CD4-positive, CD25-positive, alpha-beta regulatory T cell (primary cell): ENCODE data around the gene NAALADL2. TPM values are rescaled to one million over a fixed set of nuclear protein-coding genes. Genes with fewer than 3 reads are reported as not detected.

ENCODE experiments used
- ATAC-seq, 2 donors: fragments of 150-1000 bp; cut with Tn5 transposase; one replicate each; pipeline ENCODE4 v1.10.0; 2021; ENCODE audit warnings: low read depth in 2 of 2, moderate number of reproducible peaks in 2 of 2, moderate library complexity in 1 of 2
- DNase-seq, 3 donors: peaks; one replicate each; pipeline versions ENCODE4 v3.0.0 to v3.0.0-alpha.2; 2012 to 2022; ENCODE audit warnings: mixed read lengths in 1 of 3
- H3K27ac ChIP-seq: one replicate; pipeline ENCODE4 v1.7.0; 2013; ENCODE audit warnings: mild to moderate bottlenecking, low read length; ENCODE audit not compliant: insufficient read depth, poor library complexity, severe bottlenecking
- H3K27me3 ChIP-seq: one replicate; pipeline ENCODE4 v1.7.0; 2013; ENCODE audit warnings: low read length; ENCODE audit not compliant: control insufficient read depth, insufficient read depth
- H3K36me3 ChIP-seq: one replicate; pipeline ENCODE4 v1.7.0; 2013; ENCODE audit warnings: mild to moderate bottlenecking, low read length, moderate library complexity; ENCODE audit not compliant: control insufficient read depth, insufficient read depth
- H3K4me1 ChIP-seq: 2 replicates; pipeline ENCODE4 v1.7.0; 2013; ENCODE audit warnings: mild to moderate bottlenecking, low read length; ENCODE audit not compliant: insufficient read depth, control insufficient read depth, poor library complexity, severe bottlenecking
- H3K4me3 ChIP-seq: one replicate; pipeline ENCODE4 v1.7.0; 2013; ENCODE audit warnings: low read depth, mild to moderate bottlenecking, low read length, moderate library complexity
- H3K9me3 ChIP-seq, 2 experiments: 1 replicate in 1 of 2; 2 replicates in 1 of 2; pipeline ENCODE4 v1.7.0; 2013; ENCODE audit warnings: low read length in 2 of 2, mild to moderate bottlenecking in 1 of 2, moderate library complexity in 1 of 2; ENCODE audit not compliant: control insufficient read depth in 2 of 2
- H3K27ac Mint-ChIP-seq, 3 donors: one replicate each; pipeline ENCODE4 v1.8.0; 2020 to 2022; ENCODE audit warnings: mild to moderate bottlenecking in 3 of 3, mixed read lengths in 3 of 3, moderate library complexity in 2 of 3
- H3K27me3 Mint-ChIP-seq: one replicate; pipeline ENCODE4 v1.8.0; 2022; ENCODE audit warnings: mild to moderate bottlenecking, mixed read lengths
- H3K36me3 Mint-ChIP-seq: one replicate; pipeline ENCODE4 v1.8.0; 2020; ENCODE audit warnings: mixed read lengths
- H3K4me1 Mint-ChIP-seq, 4 donors: one replicate each; pipeline ENCODE4 v1.8.0; 2020 to 2022; ENCODE audit warnings: mixed read lengths in 4 of 4, mild to moderate bottlenecking in 1 of 4
- H3K4me3 Mint-ChIP-seq, 4 donors: one replicate each; pipeline ENCODE4 v1.8.0; 2020 to 2022; ENCODE audit warnings: mild to moderate bottlenecking in 4 of 4, mixed read lengths in 4 of 4, moderate library complexity in 3 of 4
- H3K9me3 Mint-ChIP-seq, 7 donors: one replicate each; pipeline ENCODE4 v1.8.0; 2020 to 2022; ENCODE audit warnings: mixed read lengths in 7 of 7, mild to moderate bottlenecking in 3 of 7, moderate library complexity in 2 of 7
- polyA plus RNA-seq, 4 donors: library from polyadenylated mRNA; unstranded; fragments of 300-500 nt; fragmentation: Illumina TruSeq; gene quantifications; one replicate each; pipeline ENCODE4 v1.2.3, GENCODE V29; 2021
- total RNA-seq: library from RNA; stranded (reverse); gene quantifications from one replicate; pipeline ENCODE4 v1.2.3, GENCODE V29; 2022

NAALADL2 gene
- total and polyA plus RNA-seq, 5 donors from 2014 or later, result not detected

GRCh38 chr3:175105066-175105465 lies 245.9 kb downstream of the NAALADL2 start:
- Mint-ChIP-seq H3K36me3 (no peaks in the 10 kb centered on the region), H3K4me1 (no peaks in the 10 kb centered on the region)
- ATAC-seq, result no peak

GRCh38 chr3:175107231-175107630 lies 248.1 kb downstream of the NAALADL2 start:
- H3K4me3 Mint-ChIP-seq, result no peak overlapping the region
- no peaks in the 10 kb centered on the region for H3K27me3 Mint-ChIP-seq
- no peaks in the 10 kb centered on the region for H3K4me1 ChIP-seq
- no peaks in the 10 kb centered on the region for H3K36me3 ChIP-seq
- H3K4me1 Mint-ChIP-seq, result no peaks in the 10 kb centered on the region
- H3K27ac ChIP-seq, result no peak overlapping the region
- DNase-seq (no peak), ATAC-seq (no peak)
- no peak overlapping the region for H3K27ac Mint-ChIP-seq
- H3K36me3 Mint-ChIP-seq, result no peaks in the 10 kb centered on the region
- no peaks in the 10 kb centered on the region for H3K27me3 ChIP-seq
- H3K9me3 ChIP-seq, result no peaks in the 10 kb centered on the region
- peaks cover 0 to 17% (median 3%) of the 10 kb centered on the region in 7 donors for H3K9me3 Mint-ChIP-seq
- no peak overlapping the region for H3K4me3 ChIP-seq

More at GRCh38 chr3:175105066-175105465, 245.9 kb downstream of the NAALADL2 start:
- no peak overlapping the region for H3K4me3 ChIP-seq
- DNase-seq, result no peak
- H3K9me3 ChIP-seq, result no peaks in the 10 kb centered on the region
- H3K4me1 ChIP-seq, result no peaks in the 10 kb centered on the region
- no peaks in the 10 kb centered on the region for H3K36me3 ChIP-seq
- no peak overlapping the region for H3K27ac ChIP-seq
- no peak overlapping the region for H3K4me3 Mint-ChIP-seq
- H3K27me3 ChIP-seq, result no peaks in the 10 kb centered on the region
- H3K27me3 Mint-ChIP-seq, result no peaks in the 10 kb centered on the region
- H3K9me3 Mint-ChIP-seq, result peaks cover 0 to 11% (median 3%) of the 10 kb centered on the region in 7 donors
- H3K27ac Mint-ChIP-seq, result no peak overlapping the region

- Mint-ChIP-seq H3K36me3 (no peaks in the 10 kb centered on the region), H3K27ac (no peak overlapping the region), H3K27me3 (no peaks in the 10 kb centered on the region), H3K4me1 (no peaks in the 10 kb centered on the region), H3K9me3 (peaks cover 0 to 17% (median 3%) of the 10 kb centered on the region in 7 donors), H3K4me3 (no peak overlapping the region)
- Histone ChIP-seq H3K36me3 (no peaks in the 10 kb centered on the region), H3K27ac (no peak overlapping the region), H3K4me3 (no peak overlapping the region), H3K4me1 (no peaks in the 10 kb centered on the region), H3K27me3 (no peaks in the 10 kb centered on the region), H3K9me3 (no peaks in the 10 kb centered on the region)
- no peak for ATAC-seq
- DNase-seq, result no peak
These were observed 248.9 kb downstream of the NAALADL2 start for GRCh38 chr3:175107995-175108394.

GRCh38 chr3:175108613-175109151 lies 249.5 kb downstream of the NAALADL2 start:
- Mint-ChIP-seq H3K9me3 (peaks cover 0 to 12% (median 3%) of the 10 kb centered on the region in 7 donors), H3K36me3 (no peaks in the 10 kb centered on the region), H3K27ac (no peak overlapping the region), H3K4me3 (no peak overlapping the region), H3K27me3 (no peaks in the 10 kb centered on the region), H3K4me1 (no peaks in the 10 kb centered on the region)
- H3K4me3 ChIP-seq, result no peak overlapping the region
- DNase-seq (no peak), ATAC-seq (no peak)
- no peaks in the 10 kb centered on the region for H3K4me1 ChIP-seq
- H3K27me3 ChIP-seq, result no peaks in the 10 kb centered on the region
- no peak overlapping the region for H3K27ac ChIP-seq
- no peaks in the 10 kb centered on the region for H3K9me3 ChIP-seq
- no peaks in the 10 kb centered on the region for H3K36me3 ChIP-seq

- Histone ChIP-seq H3K27me3 (no peaks in the 10 kb centered on the region), H3K4me3 (no peak overlapping the region), H3K36me3 (no peaks in the 10 kb centered on the region), H3K4me1 (no peaks in the 10 kb centered on the region), H3K9me3 (no peaks in the 10 kb centered on the region), H3K27ac (no peak overlapping the region)
- Mint-ChIP-seq H3K36me3 (no peaks in the 10 kb centered on the region), H3K27ac (no peak overlapping the region), H3K27me3 (no peaks in the 10 kb centered on the region), H3K4me3 (no peak overlapping the region), H3K9me3 (peaks cover 0 to 11% (median 2%) of the 10 kb centered on the region in 7 donors), H3K4me1 (no peaks in the 10 kb centered on the region)
- ATAC-seq, result no peak
- no peak for DNase-seq
These were observed 251.9 kb downstream of the NAALADL2 start for GRCh38 chr3:175111036-175111435.

GRCh38 chr3:175118382-175118941 lies 259.3 kb downstream of the NAALADL2 start:
- DNase-seq, result no peak
- no peak for ATAC-seq
- Histone ChIP-seq H3K27me3 (no peaks in the 10 kb centered on the region), H3K36me3 (no peaks in the 10 kb centered on the region), H3K27ac (no peak overlapping the region), H3K9me3 (no peaks in the 10 kb centered on the region), H3K4me1 (no peaks in the 10 kb centered on the region), H3K4me3 (no peak overlapping the region)
- no peaks in the 10 kb centered on the region for H3K36me3 Mint-ChIP-seq
- no peak overlapping the region for H3K27ac Mint-ChIP-seq
- H3K27me3 Mint-ChIP-seq, result no peaks in the 10 kb centered on the region
- no peaks in the 10 kb centered on the region for H3K4me1 Mint-ChIP-seq
- H3K9me3 Mint-ChIP-seq, result peaks cover under 1 to 8% (median 5%) of the 10 kb centered on the region in 7 donors
- no peak overlapping the region for H3K4me3 Mint-ChIP-seq

- Mint-ChIP-seq H3K9me3 (peaks cover 3 to 13% (median 5%) of the 10 kb centered on the region in 7 donors), H3K27me3 (no peaks in the 10 kb centered on the region), H3K36me3 (no peaks in the 10 kb centered on the region), H3K4me3 (no peak overlapping the region), H3K4me1 (no peaks in the 10 kb centered on the region), H3K27ac (no peak overlapping the region)
- no peaks in the 10 kb centered on the region for H3K9me3 ChIP-seq
- ATAC-seq (no peak), DNase-seq (peak in 1 of 3 donors; percentile 2)
- H3K4me1 ChIP-seq, result no peaks in the 10 kb centered on the region
- no peak overlapping the region for H3K4me3 ChIP-seq
- no peaks in the 10 kb centered on the region for H3K27me3 ChIP-seq
- no peak overlapping the region for H3K27ac ChIP-seq
- H3K36me3 ChIP-seq, result no peaks in the 10 kb centered on the region
These were observed 262.1 kb downstream of the NAALADL2 start for GRCh38 chr3:175121225-175121624.

GRCh38 chr3:175127075-175127662 lies 268.0 kb downstream of the NAALADL2 start:
- Histone ChIP-seq H3K4me3 (no peak overlapping the region), H3K36me3 (no peaks in the 10 kb centered on the region), H3K4me1 (no peaks in the 10 kb centered on the region), H3K27me3 (no peaks in the 10 kb centered on the region), H3K9me3 (no peaks in the 10 kb centered on the region), H3K27ac (no peak overlapping the region)
- peaks cover 0 to 13% (median 4%) of the 10 kb centered on the region in 7 donors for H3K9me3 Mint-ChIP-seq
- no peaks in the 10 kb centered on the region for H3K27me3 Mint-ChIP-seq
- no peak overlapping the region for H3K4me3 Mint-ChIP-seq
- H3K27ac Mint-ChIP-seq, result no peak overlapping the region
- H3K4me1 Mint-ChIP-seq, result no peaks in the 10 kb centered on the region
- H3K36me3 Mint-ChIP-seq, result no peaks in the 10 kb centered on the region
- no peak for DNase-seq
- ATAC-seq, result no peak
